ENCODE measurements around the gene TRIM45. TPM values are rescaled to one million over a fixed set of nuclear protein-coding genes. Genes with fewer than 3 reads are reported as not detected.

TRIM45 gene
- total RNA-seq, 1 donor from 2014 or later = 6.7 TPM

DNA sequence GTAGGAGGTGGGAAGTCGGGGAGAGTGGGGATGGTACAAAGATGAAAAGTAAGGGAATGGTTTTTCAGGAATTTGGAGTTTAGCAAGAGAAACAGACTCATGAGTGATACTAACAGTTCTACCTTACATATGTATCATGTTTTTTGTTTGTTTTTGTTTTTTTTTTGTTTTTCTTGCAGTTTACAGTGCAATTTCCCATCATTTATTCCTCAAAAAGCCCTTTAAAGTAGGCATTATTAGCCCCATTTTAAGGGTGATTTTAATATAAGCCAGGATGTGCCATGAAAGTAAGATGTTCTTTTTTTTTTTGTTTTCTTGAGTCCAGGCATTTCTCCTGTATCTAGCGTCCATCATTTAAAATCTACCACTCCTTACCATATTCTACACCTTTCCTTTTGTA lies 13.8 kb upstream of the TRIM45 start:
- no peak overlapping the region for H3K4me3 Mint-ChIP-seq (ENCODE audit: unreplicated experiment)

GRCh38 chr1:117130526-117130925 lies 9.0 kb upstream of the TRIM45 start:
- DNase-seq = no peak
- peaks cover 9% of the 10 kb centered on the region for H3K4me1 Mint-ChIP-seq (ENCODE audit: low read depth, unreplicated experiment)
- TF ChIP-seq, protein P1, sequence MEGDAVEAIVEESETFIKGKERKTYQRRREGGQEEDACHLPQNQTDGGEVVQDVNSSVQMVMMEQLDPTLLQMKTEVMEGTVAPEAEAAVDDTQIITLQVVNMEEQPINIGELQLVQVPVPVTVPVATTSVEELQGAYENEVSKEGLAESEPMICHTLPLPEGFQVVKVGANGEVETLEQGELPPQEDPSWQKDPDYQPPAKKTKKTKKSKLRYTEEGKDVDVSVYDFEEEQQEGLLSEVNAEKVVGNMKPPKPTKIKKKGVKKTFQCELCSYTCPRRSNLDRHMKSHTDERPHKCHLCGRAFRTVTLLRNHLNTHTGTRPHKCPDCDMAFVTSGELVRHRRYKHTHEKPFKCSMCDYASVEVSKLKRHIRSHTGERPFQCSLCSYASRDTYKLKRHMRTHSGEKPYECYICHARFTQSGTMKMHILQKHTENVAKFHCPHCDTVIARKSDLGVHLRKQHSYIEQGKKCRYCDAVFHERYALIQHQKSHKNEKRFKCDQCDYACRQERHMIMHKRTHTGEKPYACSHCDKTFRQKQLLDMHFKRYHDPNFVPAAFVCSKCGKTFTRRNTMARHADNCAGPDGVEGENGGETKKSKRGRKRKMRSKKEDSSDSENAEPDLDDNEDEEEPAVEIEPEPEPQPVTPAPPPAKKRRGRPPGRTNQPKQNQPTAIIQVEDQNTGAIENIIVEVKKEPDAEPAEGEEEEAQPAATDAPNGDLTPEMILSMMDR (IDR thresholded peaks at IDR 0.05; ENCODE audit: partially characterized antibody, unreplicated experiment) = no peak
- H3K27ac Mint-ChIP-seq (ENCODE audit: unreplicated experiment) = no peak overlapping the region
- no peaks in the 10 kb centered on the region for H3K36me3 Mint-ChIP-seq (ENCODE audit: unreplicated experiment)
- no peak overlapping the region for H3K4me3 Mint-ChIP-seq (ENCODE audit: unreplicated experiment)
- H3K9me3 Mint-ChIP-seq (ENCODE audit: unreplicated experiment) = peaks cover 2% of the 10 kb centered on the region
- H3K27me3 Mint-ChIP-seq (ENCODE audit: unreplicated experiment) = peaks cover 1% of the 10 kb centered on the region

More for the DNA sequence above, 13.8 kb upstream of the TRIM45 start:
- no peaks in the 10 kb centered on the region for H3K36me3 Mint-ChIP-seq (ENCODE audit: unreplicated experiment)
- DNase-seq = no peak
- H3K9me3 Mint-ChIP-seq (ENCODE audit: unreplicated experiment) = peaks cover 2% of the 10 kb centered on the region
- no peak overlapping the region for H3K27ac Mint-ChIP-seq (ENCODE audit: unreplicated experiment)
- H3K4me1 Mint-ChIP-seq (ENCODE audit: low read depth, unreplicated experiment) = peaks cover 6% of the 10 kb centered on the region
- TF ChIP-seq, protein P1 (IDR thresholded peaks at IDR 0.05; ENCODE audit: partially characterized antibody, unreplicated experiment) = no peak
- H3K27me3 Mint-ChIP-seq (ENCODE audit: unreplicated experiment) = peaks cover 1% of the 10 kb centered on the region

- H3K4me1 Mint-ChIP-seq (ENCODE audit: low read depth, unreplicated experiment) = peaks cover 6% of the 10 kb centered on the region
- no peak for DNase-seq
- H3K9me3 Mint-ChIP-seq (ENCODE audit: unreplicated experiment) = peaks cover 2% of the 10 kb centered on the region
Measured at GRCh38 chr1:117128323-117129079, 7.0 kb upstream of the TRIM45 start.

GRCh38 chr1:117127795-117128194 lies 6.2 kb upstream of the TRIM45 start:
- H3K4me1 Mint-ChIP-seq (ENCODE audit: low read depth, unreplicated experiment) = peaks cover 6% of the 10 kb centered on the region
- no peak overlapping the region for H3K4me3 Mint-ChIP-seq (ENCODE audit: unreplicated experiment)
- peaks cover 4% of the 10 kb centered on the region for H3K9me3 Mint-ChIP-seq (ENCODE audit: unreplicated experiment)
- DNase-seq = no peak
- no peaks in the 10 kb centered on the region for H3K27me3 Mint-ChIP-seq (ENCODE audit: unreplicated experiment)
- TF ChIP-seq, protein P1 (IDR thresholded peaks at IDR 0.05; ENCODE audit: partially characterized antibody, unreplicated experiment) = no peak
- no peaks in the 10 kb centered on the region for H3K36me3 Mint-ChIP-seq (ENCODE audit: unreplicated experiment)
- no peak overlapping the region for H3K27ac Mint-ChIP-seq (ENCODE audit: unreplicated experiment)

More at GRCh38 chr1:117128323-117129079, 7.0 kb upstream of the TRIM45 start:
- H3K27me3 Mint-ChIP-seq (ENCODE audit: unreplicated experiment) = no peaks in the 10 kb centered on the region
- H3K36me3 Mint-ChIP-seq (ENCODE audit: unreplicated experiment) = no peaks in the 10 kb centered on the region
- H3K27ac Mint-ChIP-seq (ENCODE audit: unreplicated experiment) = peak overlapping the region; percentile 30
- no peak overlapping the region for H3K4me3 Mint-ChIP-seq (ENCODE audit: unreplicated experiment)
- TF ChIP-seq, protein P1 (IDR thresholded peaks at IDR 0.05; ENCODE audit: partially characterized antibody, unreplicated experiment) = peak; percentile 42

DNA sequence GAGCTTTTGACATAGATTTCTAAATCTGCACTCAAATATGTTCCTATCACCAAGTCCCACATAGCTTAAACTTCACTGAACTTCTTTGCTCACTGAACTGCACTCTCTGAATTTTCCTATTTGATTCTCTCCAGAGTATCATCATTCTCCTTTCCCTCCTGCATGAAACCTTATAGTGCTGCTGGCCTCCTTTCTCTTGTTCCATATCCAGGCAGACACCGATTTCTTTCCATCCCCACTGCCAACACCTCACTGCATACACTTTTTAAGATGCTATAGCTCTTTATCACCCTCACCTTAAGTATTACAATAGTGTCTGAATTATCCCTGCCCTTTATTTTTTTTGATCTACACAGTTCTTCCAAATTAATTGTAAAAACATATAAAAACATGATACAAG lies 3.1 kb upstream of the TRIM45 start:
- Mint-ChIP-seq H3K27me3 (ENCODE audit: unreplicated experiment) (no peaks in the 10 kb centered on the region), H3K9me3 (ENCODE audit: unreplicated experiment) (peaks cover 10% of the 10 kb centered on the region), H3K4me3 (ENCODE audit: unreplicated experiment) (no peak overlapping the region), H3K4me1 (ENCODE audit: low read depth, unreplicated experiment) (peaks cover 15% of the 10 kb centered on the region), H3K27ac (ENCODE audit: unreplicated experiment) (no peak overlapping the region), H3K36me3 (ENCODE audit: unreplicated experiment) (no peaks in the 10 kb centered on the region)
- TF ChIP-seq, protein P1 (IDR thresholded peaks at IDR 0.05; ENCODE audit: partially characterized antibody, unreplicated experiment) = no peak
- no peak for DNase-seq
